HG03108 (cell line): ENCODE results near the gene LPCAT1.

Experiments
- ATAC-seq: cut with Tn5 transposase; IDR thresholded peaks from one replicate; pipeline ENCODE4 v1.9.1; 2021; ENCODE audit warnings: moderate library complexity; ENCODE audit not compliant: unreplicated experiment

Gene LPCAT1

DNA sequence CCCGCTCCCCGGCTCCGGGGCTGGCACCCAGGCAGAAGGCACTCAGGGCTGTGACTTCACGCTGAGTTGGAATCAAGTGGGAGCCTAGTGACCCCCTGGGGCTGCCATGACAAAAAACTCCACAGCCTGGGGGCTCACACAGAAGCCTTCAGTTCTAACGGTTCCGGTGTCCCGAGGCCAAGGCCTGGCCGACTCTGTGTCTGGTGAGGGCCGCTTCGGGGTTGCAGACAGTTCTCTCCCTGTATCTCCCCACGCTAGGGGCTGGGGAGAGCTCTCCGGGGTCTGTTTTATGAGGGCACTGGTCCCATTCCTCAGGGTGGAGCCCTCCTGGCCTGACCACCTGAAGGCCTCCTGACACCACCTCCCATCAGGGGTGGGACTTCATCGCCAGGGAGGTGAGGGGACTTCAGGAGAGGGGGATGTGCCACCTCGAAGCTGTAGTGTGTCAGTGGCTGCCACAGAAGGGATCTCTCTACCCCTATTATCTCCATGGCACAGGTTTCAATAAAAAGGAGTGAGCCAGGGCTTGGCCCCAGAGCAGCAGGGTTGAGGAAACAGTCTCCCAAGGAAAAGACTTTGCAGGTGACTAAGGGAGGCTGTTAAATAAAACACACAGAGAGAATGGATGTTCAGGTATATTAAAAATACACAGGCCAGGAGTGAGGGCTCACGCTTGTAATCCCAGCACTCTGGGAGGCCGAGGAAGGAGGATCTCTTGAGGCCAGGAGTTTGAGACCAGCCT, 77.0 kb downstream of the LPCAT1 start:
- no peak for ATAC-seq

DNA sequence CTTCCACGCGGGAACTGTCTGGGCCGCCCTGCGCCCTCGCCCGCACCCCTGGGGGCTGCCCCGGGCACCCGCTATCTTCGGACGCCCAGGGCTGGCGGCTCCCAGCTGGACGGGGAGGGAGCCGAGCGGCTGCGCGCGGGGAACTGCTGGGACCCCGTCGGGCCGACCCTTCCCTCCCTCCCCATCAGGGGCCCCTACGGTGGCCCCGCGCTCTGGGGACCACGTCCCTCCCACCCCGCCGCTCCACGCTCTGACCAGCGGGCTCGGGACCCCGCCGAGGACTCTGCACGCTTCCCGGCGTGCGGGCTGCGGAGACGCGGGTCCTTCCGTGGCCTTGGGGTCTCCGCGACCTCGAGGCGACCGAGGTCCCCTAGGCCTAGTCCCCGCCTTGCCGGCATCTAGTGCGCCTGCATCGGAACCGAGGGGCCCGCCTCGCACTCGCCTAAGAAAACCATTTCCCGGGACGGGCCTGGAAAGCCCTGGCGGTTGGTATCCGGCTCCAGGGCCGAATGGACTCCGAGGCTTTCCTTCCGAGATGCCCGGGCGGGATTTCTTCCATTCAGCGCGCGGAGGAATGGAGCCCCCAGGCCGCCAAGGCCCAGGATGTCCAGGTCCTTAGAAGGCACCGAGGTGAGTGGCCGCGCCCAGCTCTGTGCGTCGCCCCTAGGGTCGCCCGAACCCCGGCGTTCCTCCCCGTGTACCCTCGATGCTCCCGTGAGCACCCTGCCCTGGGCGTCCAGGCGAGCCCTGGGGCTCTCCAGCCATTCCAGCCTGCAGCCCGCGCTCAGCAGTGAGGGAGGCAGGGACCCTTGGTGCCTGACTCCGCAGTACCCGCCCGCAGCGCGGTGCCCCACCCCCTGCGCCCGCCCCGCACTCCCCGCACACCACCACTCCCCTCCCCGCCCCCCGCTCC, 77.8 kb downstream of the LPCAT1 start:
- no peak for ATAC-seq

DNA sequence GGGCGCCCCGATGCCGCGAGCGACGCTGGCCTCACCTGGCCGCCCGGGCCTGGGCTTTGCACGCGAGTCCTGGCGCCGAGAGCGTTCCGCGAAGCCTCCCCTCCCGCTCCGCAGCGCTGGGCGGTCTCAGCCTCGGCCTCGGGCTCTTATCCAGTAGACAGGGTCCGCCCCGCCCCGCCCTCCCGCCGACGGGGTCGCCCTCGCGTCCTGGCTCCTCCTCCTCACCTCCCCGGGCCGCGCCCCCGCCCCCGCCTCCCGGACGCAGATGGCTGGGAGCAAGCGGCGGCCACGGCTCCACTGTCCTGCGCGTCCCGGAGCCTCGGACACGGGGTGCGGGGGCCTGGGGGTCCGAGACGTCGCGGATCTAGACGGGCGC, 78.5 kb downstream of the LPCAT1 start, which contains the start of gene SLC6A3:
TSS of gene SLC6A3 (minus strand) at position 128 of the 376 bp plus-strand sequence. CDS start 2,243 bp downstream, outside the sequence.
- ATAC-seq = no peak

DNA sequence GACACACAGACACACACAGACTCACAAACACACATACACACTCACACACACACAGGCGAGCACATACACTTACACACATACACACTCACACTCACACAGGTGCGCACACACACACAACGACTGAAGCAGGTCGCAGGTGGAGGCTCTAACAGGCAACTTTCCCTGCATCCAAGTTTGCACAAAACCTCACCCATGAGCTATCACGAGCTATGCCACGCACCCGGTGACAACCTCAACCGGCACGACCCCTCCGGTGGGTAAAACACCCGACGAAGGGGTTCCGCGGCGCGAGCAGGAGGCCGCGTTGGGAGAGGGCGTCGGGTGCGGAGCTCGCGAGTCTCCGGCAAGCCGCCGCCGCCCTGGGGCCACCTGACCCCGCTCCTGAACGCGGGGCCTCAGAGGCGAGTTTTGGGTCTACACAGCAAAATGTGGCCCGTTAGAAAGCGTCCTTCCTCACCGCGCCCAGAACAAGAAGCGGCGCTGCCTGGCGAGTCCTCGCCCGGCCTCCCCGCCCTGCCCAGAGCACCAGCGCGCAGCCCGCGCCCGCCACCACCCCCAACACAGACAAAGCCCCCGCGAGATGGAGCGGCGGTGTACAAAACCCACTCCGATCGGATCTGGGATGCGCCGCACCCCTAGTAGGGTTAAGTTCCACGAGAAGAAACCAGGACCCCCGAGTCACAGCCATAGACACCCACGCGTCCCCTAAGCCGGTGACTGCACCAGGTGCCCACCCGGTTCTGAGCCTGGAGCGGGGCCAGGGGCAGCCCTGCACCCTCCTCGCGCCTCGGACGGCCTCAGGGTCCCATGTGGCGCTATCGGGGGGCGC, 79.2 kb downstream of the LPCAT1 start:
- ATAC-seq = no peak

DNA sequence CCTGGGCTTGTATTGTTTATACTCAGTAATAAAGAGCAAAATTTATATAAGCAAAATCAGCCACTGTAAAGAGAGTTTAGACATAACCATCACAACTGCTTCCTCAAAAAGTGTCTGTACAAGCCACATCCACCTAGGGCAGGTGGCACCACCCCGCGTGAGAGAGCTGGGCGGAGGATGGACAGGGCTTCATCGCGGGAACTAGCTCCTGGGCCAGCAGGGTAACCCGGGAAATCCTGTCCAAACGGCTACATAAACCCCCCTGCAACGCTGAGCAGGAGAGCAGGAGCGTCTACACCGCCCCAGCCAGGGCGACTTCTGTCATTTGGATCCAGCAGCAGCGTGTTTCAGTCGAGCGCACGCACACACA, 79.8 kb downstream of the LPCAT1 start:
- no peak for ATAC-seq

DNA sequence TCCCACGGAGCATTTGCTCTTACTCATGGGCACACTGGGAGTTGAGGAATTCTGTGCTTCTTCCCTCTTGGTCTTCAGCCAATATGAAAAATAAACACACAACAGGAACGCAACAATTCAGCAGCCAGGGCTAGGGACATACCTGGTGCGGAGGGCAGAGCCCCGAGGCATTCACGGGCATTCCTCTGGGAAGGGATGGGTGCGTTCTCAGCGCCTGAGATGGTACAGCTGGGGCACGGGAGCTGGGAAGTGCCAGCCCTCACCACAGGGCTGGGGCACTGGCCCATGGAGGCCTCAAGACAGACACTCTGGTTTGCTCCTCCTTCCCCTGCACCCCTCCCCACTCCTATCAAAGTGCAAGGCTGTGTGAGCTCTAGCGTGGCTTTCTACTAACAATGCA, 80.6 kb downstream of the LPCAT1 start:
- ATAC-seq = no peak

DNA sequence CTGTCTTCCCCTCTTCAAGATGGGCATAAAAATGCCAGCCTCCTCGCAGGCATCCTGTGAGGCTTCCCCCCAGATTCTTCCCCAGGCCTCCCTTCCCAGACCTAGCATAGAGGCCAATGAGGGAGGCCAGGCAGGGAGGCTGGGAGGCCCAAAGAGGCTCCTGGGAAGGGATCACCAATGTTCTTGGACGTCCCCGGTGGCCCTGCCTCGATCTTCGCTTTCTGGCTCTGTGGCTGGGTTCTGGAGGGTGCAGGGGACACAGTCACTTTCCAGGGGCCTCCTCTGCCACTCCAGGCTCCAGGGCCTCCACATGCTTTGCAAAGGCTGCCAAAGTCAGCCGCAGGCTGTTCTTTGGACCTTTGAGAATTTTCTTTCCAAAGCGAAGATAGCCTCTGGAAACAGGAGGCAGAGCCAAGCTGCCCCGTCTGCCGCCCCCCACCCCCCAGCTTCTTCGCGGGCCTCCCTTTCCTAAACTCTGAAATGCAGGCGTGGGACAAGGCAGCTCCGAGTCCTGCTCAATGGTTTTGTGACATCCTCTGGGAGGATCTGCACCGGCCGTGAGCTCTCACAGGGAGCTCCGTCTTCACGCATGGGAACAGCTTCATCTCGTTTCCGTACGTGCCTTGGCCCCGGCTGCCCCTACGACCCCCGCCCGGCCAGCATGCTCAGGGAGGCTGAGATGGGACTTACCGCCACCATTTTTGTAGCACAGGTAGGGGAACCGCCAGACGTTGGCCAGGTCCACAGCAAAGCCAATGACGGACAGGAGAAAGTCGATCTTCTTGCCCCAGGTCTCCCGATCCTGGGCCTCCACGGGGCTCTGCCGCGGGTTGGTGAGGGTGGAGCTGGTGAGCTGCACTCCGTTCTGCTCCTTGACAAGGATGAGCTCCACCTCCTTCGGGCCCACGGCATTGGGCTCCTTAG, 81.3 kb downstream of the LPCAT1 start:
- no peak for ATAC-seq

DNA sequence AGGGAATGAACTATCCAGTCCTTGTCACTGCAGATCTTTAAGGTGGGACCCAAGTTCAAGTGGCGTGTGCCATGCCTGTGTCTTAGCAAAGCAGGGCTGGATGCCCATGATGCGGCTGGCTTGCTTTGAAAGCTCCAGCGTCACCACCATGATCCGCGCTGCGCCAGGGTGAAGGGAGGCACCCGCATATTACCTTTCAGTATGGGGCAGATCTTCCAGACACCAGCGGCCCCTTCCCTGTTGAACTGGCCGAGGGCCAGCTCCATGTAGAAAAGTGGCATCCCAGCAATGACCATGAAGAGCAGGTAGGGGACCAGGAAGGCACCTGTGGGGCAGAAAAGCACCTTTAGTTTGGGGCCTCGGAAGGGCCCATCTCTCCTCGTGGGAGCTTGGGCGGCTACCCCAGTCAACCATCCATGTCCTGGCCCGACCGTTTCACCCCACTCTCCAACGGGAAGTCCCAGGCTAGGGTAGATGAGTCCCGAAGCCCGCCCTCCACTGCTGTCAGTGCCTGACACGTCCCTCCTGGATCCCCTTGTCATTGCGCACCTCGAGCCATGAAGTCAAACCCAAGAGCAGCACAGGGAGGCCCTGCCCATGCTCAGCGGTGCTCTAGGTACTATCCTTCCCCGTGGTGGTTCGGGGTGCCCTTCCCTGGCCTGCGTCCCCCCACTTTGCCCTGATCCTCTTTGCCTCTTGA, 82.4 kb downstream of the LPCAT1 start:
- ATAC-seq = no peak

DNA sequence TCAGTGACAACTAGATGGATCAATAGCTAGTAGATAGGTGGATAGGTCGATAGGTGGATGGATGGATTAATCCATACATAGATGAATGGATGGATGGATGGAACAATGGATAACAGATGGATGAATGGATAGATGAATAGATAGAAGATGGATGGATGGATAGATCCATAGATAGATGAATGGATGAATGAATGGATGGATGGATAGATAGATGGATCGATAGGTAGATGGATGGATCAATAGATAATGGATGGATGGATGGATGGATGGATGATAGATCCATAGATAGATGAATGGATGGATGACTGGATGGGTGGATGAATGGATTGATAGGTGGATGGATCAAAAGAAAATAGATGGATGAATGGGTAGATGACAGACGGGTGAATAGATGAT, 83.7 kb downstream of the LPCAT1 start:
- ATAC-seq = no peak

DNA sequence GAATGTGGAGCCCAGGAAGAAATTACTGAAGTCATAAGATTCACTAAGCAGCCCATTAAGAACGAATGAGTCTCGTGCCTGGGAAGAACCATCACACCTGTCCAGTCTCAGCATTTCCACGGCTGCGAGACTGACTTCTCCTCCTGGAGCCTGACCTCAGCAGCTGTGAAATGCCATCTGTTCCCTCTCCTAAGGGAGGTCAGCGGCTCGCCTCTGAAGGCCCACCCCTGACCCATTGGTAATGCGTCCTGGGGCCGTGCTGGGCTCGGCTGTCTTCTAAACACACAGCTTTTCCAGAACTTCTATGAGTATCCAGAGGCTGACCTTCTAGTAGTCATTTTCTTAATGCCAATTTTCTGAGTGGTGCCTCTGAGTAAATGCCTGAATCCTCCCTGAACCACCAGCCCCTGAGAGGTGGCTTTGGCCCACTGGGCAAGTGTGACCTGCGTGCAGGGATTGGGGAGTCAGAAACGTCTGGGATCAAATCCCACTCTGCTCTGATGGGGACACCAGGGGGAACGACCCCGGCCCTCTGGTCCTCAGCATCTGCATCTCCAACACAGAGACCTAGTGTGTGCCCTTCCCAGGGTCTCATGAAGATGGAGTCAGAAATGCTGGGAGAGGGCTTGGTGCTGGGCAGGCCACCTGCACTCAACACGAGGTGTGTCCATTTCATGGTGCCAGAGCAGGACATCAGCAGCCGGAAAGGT, 84.2 kb downstream of the LPCAT1 start:
- no peak for ATAC-seq

DNA sequence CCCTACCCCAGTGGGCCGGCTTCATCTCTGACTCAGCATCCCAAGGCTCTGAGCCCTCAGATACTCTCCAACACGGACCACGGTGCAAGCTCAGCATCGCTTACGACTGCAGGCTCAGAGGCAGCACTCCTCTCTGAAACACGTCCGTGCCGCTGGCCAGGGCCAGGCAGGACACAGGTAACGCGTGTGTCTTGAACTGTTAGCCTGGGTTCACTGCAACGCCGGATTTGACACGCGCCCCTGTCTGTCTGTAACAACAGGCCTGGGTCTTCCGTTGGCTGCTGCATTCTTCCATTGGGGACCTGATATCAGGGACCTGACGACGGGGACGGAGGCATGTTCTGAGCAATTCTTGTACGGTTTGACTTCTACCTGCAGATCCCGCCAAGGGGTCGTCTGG, 84.9 kb downstream of the LPCAT1 start:
- ATAC-seq = no peak

DNA sequence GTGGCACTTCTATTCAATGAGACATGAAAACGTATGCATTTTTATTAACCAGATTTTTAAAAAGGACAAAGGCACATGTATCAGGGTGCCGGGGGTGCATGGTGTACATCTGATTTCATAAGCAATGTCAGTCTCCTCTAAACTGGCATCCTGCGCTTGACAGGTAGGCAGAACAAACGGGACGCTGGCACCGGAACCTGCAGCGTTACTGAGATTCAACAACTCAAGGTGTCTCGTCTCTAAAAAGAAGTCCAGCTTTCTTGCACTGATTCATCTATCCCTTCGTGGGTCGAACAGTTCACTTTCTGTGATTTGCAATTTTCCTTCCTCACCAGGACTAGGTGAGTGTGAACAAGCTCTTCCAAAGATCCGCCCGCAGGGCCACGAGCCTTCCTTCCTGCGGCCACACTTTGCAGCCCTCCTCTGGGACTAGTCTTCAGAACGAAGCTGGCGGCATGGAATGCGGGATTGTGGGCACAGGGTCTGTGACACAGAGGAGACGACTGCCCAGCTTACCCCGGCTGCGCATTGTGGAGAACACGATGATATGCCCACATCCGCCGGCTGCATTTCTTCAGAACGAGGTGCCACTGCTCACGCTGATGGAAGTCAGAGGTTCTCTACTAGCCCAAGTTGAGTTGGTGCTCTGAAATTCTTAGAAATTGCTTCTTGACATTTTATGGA, 85.7 kb downstream of the LPCAT1 start:
- no peak for ATAC-seq

DNA sequence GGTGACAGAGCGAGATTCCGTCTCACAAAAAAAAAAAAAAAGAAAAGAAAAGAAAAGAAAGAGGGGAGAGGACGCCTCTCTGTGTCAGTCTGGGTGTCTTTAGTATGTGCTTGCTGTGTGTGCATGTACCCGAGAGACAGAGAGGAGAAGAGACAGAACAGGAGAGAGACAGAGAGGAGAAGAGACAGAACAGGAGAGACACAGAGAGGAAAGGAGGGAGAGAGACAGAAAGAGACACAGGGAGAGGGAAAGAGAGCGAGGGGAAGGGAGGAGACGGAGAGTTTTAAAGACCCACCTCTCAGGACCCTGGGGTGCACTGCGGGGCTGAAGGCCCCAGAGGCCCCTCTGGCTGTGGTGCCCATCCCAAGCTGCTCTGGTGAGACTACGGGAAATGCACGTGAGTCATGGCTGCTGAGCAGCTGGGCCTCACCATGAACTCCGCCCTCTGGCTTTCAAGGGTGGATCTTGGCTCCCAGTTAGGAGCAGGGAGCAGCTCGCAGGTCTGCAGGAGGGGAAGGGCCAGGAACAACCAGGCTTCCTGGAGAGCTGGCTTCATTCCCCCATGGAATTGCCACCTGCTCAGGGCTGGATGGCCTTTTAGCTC, 86.4 kb downstream of the LPCAT1 start:
- ATAC-seq = no peak

DNA sequence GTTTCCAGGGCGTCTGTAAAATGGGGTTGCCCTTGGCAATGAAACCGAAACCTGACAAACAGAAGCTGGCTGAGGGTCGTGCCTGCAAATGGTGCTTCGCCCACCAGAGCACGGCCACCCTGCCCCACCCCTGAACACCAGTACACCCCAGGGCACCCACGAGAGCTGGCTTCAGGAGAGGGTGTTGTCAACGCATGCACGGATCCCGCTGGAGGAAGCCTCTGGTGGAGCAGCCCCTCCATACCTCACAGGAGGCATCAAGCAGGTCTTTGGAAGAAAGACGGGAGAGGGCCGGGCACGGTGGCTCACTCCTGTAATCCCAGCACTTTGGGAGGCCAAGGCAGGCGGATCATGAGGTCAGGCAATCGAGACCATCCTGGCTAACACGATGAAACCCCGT, 87.1 kb downstream of the LPCAT1 start:
- no peak for ATAC-seq

DNA sequence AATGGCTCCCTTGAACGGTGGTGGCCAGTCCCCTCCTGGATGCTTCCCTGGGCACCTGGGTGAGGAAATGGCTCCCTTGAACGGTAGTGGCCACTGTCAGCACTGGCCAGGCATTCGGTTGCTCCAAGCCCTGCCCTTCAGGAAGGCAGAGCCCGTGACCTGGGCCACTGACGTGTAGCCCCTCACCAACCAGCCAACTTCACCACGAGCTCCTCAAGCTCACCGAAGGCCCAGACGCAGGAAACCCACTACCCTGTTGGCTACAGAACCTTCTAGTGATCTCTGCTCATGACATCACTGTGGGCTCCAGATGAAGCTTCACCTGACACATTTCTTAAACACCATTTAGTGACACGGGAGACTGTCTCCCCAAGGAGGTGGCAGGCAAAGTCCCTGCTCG, 87.7 kb downstream of the LPCAT1 start:
- ATAC-seq = no peak

DNA sequence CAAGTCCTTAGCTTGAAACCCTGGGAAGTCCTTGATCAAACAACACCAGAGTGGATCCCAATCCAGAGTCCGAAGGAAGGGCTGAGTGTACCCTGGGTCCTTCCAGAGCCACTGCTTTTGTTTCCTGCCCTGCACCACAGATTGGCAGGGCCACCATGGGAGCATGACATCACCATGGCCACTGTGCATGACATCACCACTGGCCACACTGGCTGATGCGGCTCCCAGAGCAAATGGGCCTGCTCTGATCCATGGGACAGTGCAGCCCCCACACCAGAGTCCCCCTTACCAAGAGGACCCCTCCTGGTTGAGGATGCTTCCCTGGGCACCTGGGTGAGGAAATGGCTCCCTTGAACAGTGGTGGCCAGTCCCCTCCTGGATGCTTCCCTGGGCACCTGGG, 88.4 kb downstream of the LPCAT1 start:
- no peak for ATAC-seq

DNA sequence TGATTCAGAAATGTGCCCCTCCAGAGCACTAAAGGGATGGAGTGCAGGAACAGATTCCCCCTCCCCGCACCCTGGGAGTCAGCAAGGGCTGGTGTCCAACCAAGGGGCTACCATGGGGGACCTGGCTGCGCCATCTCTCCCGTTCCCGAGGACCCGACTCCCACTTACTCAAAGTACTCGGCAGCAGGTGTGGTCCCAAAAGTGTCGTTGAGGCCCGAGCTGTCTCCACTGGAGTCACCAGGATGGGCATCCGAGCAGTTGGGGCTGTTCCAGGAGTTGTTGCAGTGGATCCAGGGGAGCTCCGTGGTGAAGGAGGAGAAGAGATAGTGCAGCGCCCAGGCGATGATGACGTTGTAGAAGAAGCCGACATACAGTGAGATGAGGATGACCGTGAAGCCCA, 91.5 kb downstream of the LPCAT1 start:
- no peak for ATAC-seq

DNA sequence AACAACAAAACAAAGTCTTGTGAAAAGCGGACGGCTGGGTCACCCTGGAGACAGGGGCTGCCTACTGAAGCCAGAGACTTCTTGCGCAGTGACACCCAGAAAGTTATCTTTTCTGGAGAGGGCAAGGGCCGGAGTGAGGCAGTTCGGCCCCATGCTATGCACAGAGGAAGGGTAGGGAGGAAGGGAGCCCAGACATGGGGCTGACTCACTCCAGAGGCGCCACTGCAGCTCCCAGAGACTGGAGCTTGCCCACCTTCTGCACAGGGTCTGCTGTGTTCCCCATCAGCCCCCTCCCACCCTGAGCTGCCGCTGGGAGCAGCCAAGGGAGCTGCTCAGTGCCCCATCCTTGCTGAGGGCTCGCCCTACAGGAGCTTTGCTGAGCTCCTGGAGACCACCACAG, 91.9 kb downstream of the LPCAT1 start:
- no peak for ATAC-seq
